NCI-H187 treated with DMSO at 0.1 percent for 48 hours (cell line): ENCODE measurements around the gene PRRT2.

Source experiments
- DNase-seq: peaks from one replicate; lab custom pipeline; 2025; lab: John Stamatoyannopoulos, UW

Gene PRRT2

GRCh38 chr16:29862884-29863668 is 51.1 kb downstream of the PRRT2 start, which contains the start of gene CDIPT:
CDIPT (minus strand) TSS chr16:29863226; CDS start chr16:29862857, 369 bp downstream.
- DNase-seq = peak; percentile 39

GRCh38 chr16:29863669-29863984 is 51.6 kb downstream of the PRRT2 start:
- no peak for DNase-seq

- no peak for DNase-seq
Measured at GRCh38 chr16:29864205-29864604, 52.2 kb downstream of the PRRT2 start.
